GM19099 (cell line): ENCODE measurements around the gene THPO.

Source experiments
- POLR2A ChIP-seq: IDR thresholded peaks from 3 replicates; pipeline ENCODE4 v1.6.1; 2011; ENCODE audit warnings: low read depth; ENCODE audit not compliant: insufficient read length; ENCODE audit errors: extremely low read depth

The THPO gene

GRCh38 chr3:184337399-184337714, 40.6 kb downstream of the THPO start, which contains the start of gene FAM131A:
FAM131A (plus strand) TSS chr3:184337600; CDS start chr3:184337631, 31 bp downstream.
- no peak for TF ChIP-seq POLR2A

- TF ChIP-seq POLR2A, result no peak
These were observed 41.2 kb downstream of the THPO start for GRCh38 chr3:184336547-184337398.

GRCh38 chr3:184335661-184336546, 42.1 kb downstream of the THPO start:
- TF ChIP-seq POLR2A, result no peak

GRCh38 chr3:184335291-184335660, 42.7 kb downstream of the THPO start:
- TF ChIP-seq POLR2A, result no peak

- no peak for TF ChIP-seq POLR2A
These were observed 43.4 kb downstream of the THPO start for GRCh38 chr3:184334470-184335158.

GRCh38 chr3:184333700-184334099, 44.3 kb downstream of the THPO start:
- TF ChIP-seq POLR2A, result no peak

GRCh38 chr3:184333190-184333589, 44.8 kb downstream of the THPO start:
- TF ChIP-seq POLR2A, result no peak

- TF ChIP-seq POLR2A, result no peak
These were observed 45.5 kb downstream of the THPO start for GRCh38 chr3:184332370-184333090.

- no peak for TF ChIP-seq POLR2A
These were observed 49.5 kb downstream of the THPO start for GRCh38 chr3:184328516-184328915.

GRCh38 chr3:184327171-184327570, 50.8 kb downstream of the THPO start:
- no peak for TF ChIP-seq POLR2A

GRCh38 chr3:184325715-184326369, 52.2 kb downstream of the THPO start:
- TF ChIP-seq POLR2A, result no peak

- TF ChIP-seq POLR2A, result no peak
These were observed 52.7 kb downstream of the THPO start for GRCh38 chr3:184325269-184325668.

GRCh38 chr3:184323696-184324095, 54.3 kb downstream of the THPO start:
- TF ChIP-seq POLR2A, result no peak
